T-helper 1 cell treated with Interleukin-12 subunit alpha and Interleukin-12 subunit beta and Interleukin-4 antibody, amounts not matched to agents 30 μg/mL and 1 μg/mL, for 36 hours (primary cell): Measurements from ENCODE around the gene PRR14.
"Not testable (repeated sequence)": the region's sequence is repeated elsewhere in the genome, so short reads cannot be mapped to it uniquely, and the experiment has no call there.

ENCODE experiments used
- H3K27ac Mint-ChIP-seq: one replicate; pipeline ENCODE4 v1.8.0; 2021; ENCODE audit warnings: mild to moderate bottlenecking, mixed read lengths
- H3K27me3 Mint-ChIP-seq: one replicate; pipeline ENCODE4 v1.8.0; 2021; ENCODE audit warnings: low read depth, mixed read lengths
- H3K36me3 Mint-ChIP-seq: one replicate; pipeline ENCODE4 v1.8.0; 2021; ENCODE audit warnings: low read depth, mixed read lengths
- H3K4me1 Mint-ChIP-seq: one replicate; pipeline ENCODE4 v1.8.0; 2021; ENCODE audit warnings: low read depth, mixed read lengths
- H3K4me3 Mint-ChIP-seq: one replicate; pipeline ENCODE4 v1.8.0; 2021; ENCODE audit warnings: mild to moderate bottlenecking, moderate library complexity, mixed read lengths
- H3K9me3 Mint-ChIP-seq: one replicate; pipeline ENCODE4 v1.8.0; 2021; ENCODE audit warnings: mixed read lengths

The PRR14 gene

DNA sequence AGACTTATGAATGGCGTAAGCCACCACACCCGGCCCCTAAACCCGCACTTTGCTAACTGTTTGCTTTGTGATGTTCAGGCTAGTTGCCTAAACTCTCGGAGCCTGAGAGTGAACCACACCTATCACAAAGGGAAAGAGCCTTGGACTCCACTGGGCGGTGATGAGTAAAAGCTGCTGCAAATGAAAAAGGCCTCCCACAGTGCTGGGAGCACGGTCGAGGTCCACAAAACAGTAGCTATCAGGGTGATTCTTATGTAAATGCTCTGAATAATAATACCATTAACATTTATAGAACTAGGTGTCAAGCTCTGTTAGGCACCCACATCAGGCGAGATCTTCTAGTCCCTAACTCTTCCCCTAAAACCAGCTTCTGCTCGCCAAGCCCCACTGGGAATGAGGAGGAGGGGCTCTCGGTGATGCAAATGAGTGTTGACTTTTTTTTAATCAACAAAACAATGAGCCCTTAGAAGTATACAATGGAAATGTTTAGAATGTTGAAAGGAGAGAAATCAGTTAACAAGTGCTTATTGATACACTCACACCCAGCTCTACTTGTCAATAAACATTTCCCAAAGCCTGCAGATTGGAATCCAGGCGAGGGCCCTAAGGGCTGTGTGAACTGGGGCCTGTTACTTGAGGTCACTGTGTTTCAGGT is 27.3 kb downstream of the PRR14 start:
- Mint-ChIP-seq H3K4me3 (no peak overlapping the region), H3K27ac (no peak overlapping the region)

GRCh38 chr16:30678586-30678970 is 27.8 kb downstream of the PRR14 start:
- H3K9me3 Mint-ChIP-seq = no peaks in the 10 kb centered on the region

More for the DNA sequence above, 27.3 kb downstream of the PRR14 start:
- Mint-ChIP-seq H3K4me1 (no peaks in the 10 kb centered on the region), H3K9me3 (no peaks in the 10 kb centered on the region), H3K27me3 (no peaks in the 10 kb centered on the region), H3K36me3 (no peaks in the 10 kb centered on the region)

GRCh38 chr16:30680326-30680725 is 29.6 kb downstream of the PRR14 start:
- Mint-ChIP-seq H3K27ac (no peak overlapping the region), H3K9me3 (no peaks in the 10 kb centered on the region), H3K36me3 (no peaks in the 10 kb centered on the region), H3K4me3 (no peak overlapping the region), H3K27me3 (no peaks in the 10 kb centered on the region), H3K4me1 (no peaks in the 10 kb centered on the region)

More at GRCh38 chr16:30678586-30678970, 27.8 kb downstream of the PRR14 start:
- H3K4me3 Mint-ChIP-seq = no peak overlapping the region
- H3K27me3 Mint-ChIP-seq = no peaks in the 10 kb centered on the region
- no peaks in the 10 kb centered on the region for H3K36me3 Mint-ChIP-seq
- H3K4me1 Mint-ChIP-seq = no peaks in the 10 kb centered on the region
- no peak overlapping the region for H3K27ac Mint-ChIP-seq

GRCh38 chr16:30688701-30689100 is 37.9 kb downstream of the PRR14 start:
- Mint-ChIP-seq H3K4me3 (no peak overlapping the region), H3K9me3 (no peaks in the 10 kb centered on the region), H3K27me3 (no peaks in the 10 kb centered on the region), H3K27ac (no peak overlapping the region), H3K36me3 (no peaks in the 10 kb centered on the region), H3K4me1 (peaks cover 8% of the 10 kb centered on the region)

DNA sequence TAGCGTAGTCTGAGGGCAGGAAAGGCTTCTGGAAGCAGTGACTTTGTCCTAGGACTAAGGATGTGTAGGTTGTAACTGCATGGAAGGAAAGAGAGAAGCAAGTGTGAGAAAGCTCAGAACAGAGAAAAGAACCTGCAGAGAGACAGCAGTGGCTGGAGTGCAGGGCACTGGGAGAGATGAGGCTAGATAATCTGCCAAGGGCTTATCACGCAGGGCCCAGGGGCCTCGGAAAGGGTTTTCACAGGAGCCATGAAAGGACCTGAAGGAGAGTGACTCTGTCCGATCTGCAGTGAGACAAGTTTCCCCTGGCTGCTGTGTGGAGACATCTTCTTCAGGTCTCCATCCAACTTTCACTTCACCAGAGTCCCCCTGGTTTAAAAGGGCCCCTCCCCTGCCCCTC is 41.1 kb downstream of the PRR14 start:
- no peak overlapping the region for H3K4me3 Mint-ChIP-seq
- peaks cover 19% of the 10 kb centered on the region for H3K4me1 Mint-ChIP-seq
- no peaks in the 10 kb centered on the region for H3K27me3 Mint-ChIP-seq
- H3K36me3 Mint-ChIP-seq = no peaks in the 10 kb centered on the region
- H3K27ac Mint-ChIP-seq = no peak overlapping the region
- H3K9me3 Mint-ChIP-seq = no peaks in the 10 kb centered on the region

DNA sequence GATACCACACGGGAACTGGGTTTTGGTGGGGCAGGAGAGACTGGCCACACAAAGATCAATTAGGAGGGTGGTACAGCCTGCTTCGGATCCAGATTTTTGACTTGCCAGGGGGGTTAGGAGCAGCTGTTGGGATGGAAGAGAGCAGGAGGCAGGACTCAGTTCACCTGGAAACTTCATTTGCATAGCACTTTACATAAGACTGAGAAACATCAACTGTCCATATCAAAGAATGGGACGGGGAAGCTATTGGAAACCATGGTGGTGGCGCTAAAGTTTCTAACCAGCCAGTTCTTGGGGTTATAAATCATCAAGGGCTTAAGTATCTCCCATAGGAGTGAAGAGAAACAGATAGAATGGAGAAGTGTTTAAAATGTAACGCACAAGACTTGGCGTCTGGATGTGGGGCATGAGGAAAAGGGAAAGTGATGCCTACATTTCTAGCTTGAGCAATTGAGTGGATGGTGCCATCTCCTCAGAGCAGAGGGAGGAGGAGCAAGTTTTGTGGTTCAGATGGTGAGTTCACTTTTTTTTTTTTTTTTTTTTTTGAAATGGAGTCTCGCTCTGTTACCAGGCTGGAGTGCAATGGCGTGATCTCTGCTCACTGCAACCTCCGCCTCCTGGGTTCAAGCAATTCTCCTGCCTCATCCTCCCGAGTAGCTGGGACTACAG is 41.8 kb downstream of the PRR14 start:
- no peak overlapping the region for H3K4me3 Mint-ChIP-seq
- H3K9me3 Mint-ChIP-seq = no peaks in the 10 kb centered on the region
- peak overlapping the region; percentile 10 for H3K27ac Mint-ChIP-seq
- peaks cover 25% of the 10 kb centered on the region for H3K4me1 Mint-ChIP-seq
- H3K36me3 Mint-ChIP-seq = no peaks in the 10 kb centered on the region
- no peaks in the 10 kb centered on the region for H3K27me3 Mint-ChIP-seq

DNA sequence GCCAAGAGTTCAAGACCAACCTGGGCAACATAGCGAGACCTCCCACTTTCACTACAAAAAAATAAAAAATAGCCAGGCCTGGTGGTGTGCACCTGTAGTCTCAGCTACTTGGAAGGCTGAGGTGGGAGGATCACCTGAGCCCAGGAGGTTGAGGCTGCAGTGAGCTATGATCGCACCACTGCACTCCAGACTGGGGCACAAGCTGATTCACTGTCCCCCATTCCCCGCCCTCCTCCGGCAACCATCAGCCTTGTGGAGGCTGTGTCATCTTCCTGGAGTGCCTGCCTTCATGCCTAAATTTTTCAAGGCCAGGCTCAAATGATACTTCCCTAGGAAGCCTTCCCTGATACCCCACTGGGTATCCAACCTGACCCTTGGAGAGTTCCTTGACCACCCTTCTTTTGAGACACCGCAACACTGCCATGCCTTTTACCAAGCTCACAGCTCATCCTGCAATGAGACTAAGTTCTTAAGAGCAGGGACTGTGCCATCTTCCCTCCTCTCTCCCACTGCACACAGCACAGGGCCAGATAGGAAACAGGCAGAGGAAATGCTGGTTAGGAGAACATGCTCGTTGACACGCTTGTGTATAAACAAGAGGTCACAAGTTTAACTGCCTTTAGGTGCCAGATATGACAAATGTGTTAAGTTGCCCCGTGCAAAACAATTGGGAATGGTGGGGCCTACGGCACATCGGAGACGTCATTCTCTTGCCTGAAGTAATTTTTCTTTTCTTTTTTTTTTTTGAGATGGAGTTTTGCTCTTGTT is 44.4 kb downstream of the PRR14 start:
- no peaks in the 10 kb centered on the region for H3K27me3 Mint-ChIP-seq
- H3K27ac Mint-ChIP-seq = peak overlapping the region; percentile 57
- H3K4me3 Mint-ChIP-seq = peak overlapping the region; percentile 21
- H3K9me3 Mint-ChIP-seq = no peaks in the 10 kb centered on the region
- peaks cover 9% of the 10 kb centered on the region for H3K36me3 Mint-ChIP-seq
- H3K4me1 Mint-ChIP-seq = peaks cover 34% of the 10 kb centered on the region

- Mint-ChIP-seq H3K36me3 (peaks cover 15% of the 10 kb centered on the region), H3K4me1 (peaks cover 37% of the 10 kb centered on the region)
- not testable (repeated sequence) for H3K27me3 Mint-ChIP-seq, H3K9me3 Mint-ChIP-seq, H3K4me3 Mint-ChIP-seq, H3K27ac Mint-ChIP-seq
Observed at GRCh38 chr16:30696646-30697045, 45.9 kb downstream of the PRR14 start.

DNA sequence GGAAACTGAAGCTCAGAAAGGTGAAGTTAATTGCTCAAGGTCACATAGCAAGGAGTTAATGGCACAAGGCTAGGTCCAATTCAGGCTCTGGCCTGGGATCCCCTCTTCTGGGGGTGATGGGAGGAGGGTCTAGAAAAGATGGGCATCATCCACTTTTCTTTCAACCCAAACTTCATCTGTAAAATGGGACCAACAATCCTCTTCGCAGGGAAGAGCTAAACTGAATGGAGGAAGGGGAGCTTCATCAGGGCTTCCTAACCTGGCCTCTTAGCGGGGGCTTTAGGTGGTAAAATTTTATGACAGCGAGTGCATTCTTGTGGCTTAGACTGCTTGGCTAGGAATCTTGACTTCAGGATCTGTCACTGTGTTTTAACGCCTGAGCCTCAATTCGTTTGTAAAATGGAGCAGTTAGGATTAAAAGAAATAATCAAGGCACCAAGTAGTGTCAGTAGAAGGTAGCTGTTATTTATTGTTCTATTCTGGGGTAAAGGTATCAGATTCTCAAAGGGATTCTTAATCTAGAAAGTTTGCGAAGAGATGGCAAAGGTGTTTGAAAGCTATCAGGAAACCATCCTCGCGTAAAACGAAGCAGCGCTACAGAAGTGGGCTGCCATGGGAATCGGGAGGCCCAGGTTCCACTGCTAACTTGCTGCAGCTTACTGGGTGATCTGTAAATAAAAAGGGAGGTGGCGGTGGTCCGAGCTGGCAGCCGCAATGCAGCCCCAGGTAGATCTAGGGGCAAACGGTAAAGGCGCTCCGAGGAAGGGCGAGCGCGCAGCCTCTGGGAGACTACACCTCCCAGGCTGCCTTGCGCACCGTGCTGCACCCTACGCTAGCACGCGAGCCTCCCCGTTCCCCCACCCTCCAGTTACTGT is 46.7 kb downstream of the PRR14 start:
- Mint-ChIP-seq H3K27ac (peak overlapping the region; percentile 99), H3K9me3 (no peaks in the 10 kb centered on the region), H3K36me3 (peaks cover 20% of the 10 kb centered on the region), H3K4me1 (peaks cover 34% of the 10 kb centered on the region), H3K27me3 (no peaks in the 10 kb centered on the region), H3K4me3 (peak overlapping the region; percentile 99)

DNA sequence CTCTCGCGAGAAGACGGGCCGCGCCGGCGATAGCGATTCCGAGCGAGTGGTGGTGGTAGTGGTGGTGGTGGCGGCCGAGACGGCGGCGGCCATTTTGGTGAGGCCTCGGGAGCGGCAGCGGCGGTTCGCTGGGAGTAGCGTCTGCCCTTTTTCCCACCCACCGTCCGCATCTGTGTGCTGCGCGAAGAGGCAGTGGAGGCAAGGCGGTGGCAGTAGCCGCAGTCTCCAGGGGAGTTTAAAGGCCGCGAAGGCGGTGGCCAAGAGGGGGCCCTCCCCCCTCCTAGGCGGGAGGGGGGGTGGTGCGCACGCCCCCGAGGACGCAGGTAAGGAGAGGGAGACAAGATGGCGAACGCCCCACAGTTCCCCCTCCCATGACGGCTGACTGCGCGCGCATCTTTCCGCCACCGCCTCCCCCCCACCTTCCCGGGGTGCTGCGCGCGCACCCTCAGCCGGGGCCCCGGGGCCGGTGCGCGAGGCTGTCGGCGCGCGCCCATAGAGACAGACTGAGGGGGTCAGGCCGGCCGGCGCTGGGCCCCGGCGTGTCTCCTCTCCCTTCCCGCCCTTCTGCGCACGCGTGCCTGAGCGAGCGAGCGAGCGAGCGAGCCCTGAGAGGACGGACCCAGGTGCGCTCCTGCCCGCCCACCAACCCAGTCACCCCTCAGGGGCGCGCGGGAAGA is 47.5 kb downstream of the PRR14 start:
- Mint-ChIP-seq H3K36me3 (peaks cover 24% of the 10 kb centered on the region), H3K4me1 (peaks cover 34% of the 10 kb centered on the region), H3K27ac (peak overlapping the region; percentile 99), H3K27me3 (no peaks in the 10 kb centered on the region), H3K9me3 (no peaks in the 10 kb centered on the region), H3K4me3 (peak overlapping the region; percentile 99)

GRCh38 chr16:30698816-30699614 is 48.3 kb downstream of the PRR14 start, which contains the start of gene SRCAP:
Gene SRCAP (plus strand): TSS chr16:30699171. CDS start chr16:30700825, 1,654 bp downstream.
- H3K27me3 Mint-ChIP-seq = no peaks in the 10 kb centered on the region

GRCh38 chr16:30699615-30700099 is 48.9 kb downstream of the PRR14 start:
- Mint-ChIP-seq H3K9me3 (no peaks in the 10 kb centered on the region), H3K27me3 (no peaks in the 10 kb centered on the region), H3K27ac (peak overlapping the region; percentile 98), H3K4me1 (peaks cover 27% of the 10 kb centered on the region), H3K36me3 (peaks cover 29% of the 10 kb centered on the region), H3K4me3 (peak overlapping the region; percentile 99)

More at GRCh38 chr16:30698816-30699614, 48.3 kb downstream of the PRR14 start, which contains the start of gene SRCAP:
- Mint-ChIP-seq H3K36me3 (peaks cover 24% of the 10 kb centered on the region), H3K9me3 (no peaks in the 10 kb centered on the region), H3K4me1 (peaks cover 29% of the 10 kb centered on the region), H3K4me3 (peak within 1 kb of the TSS; percentile 99), H3K27ac (peak within 1 kb of the TSS; percentile 99)

GRCh38 chr16:30700491-30700890 is 49.7 kb downstream of the PRR14 start:
- no peaks in the 10 kb centered on the region for H3K9me3 Mint-ChIP-seq
- peaks cover 22% of the 10 kb centered on the region for H3K4me1 Mint-ChIP-seq
- peaks cover 29% of the 10 kb centered on the region for H3K36me3 Mint-ChIP-seq
- no peak overlapping the region for H3K27ac Mint-ChIP-seq
- no peaks in the 10 kb centered on the region for H3K27me3 Mint-ChIP-seq
- no peak overlapping the region for H3K4me3 Mint-ChIP-seq
